Measurements from ENCODE around the gene EPM2AIP1. TPM values are rescaled to one million over a fixed set of nuclear protein-coding genes. Genes with fewer than 3 reads are reported as not detected.
A peak's percentile ranks its signal among the peaks of the same experiment; 100 is the strongest.
"Not testable (repeated sequence)": the region's sequence is repeated elsewhere in the genome, so short reads cannot be mapped to it uniquely, and the experiment has no call there.

The EPM2AIP1 gene
- total RNA-seq (2014; rRNA removed; shearing (Covaris generic)): 11.4 and 14.7 TPM in 2 replicates

DNA sequence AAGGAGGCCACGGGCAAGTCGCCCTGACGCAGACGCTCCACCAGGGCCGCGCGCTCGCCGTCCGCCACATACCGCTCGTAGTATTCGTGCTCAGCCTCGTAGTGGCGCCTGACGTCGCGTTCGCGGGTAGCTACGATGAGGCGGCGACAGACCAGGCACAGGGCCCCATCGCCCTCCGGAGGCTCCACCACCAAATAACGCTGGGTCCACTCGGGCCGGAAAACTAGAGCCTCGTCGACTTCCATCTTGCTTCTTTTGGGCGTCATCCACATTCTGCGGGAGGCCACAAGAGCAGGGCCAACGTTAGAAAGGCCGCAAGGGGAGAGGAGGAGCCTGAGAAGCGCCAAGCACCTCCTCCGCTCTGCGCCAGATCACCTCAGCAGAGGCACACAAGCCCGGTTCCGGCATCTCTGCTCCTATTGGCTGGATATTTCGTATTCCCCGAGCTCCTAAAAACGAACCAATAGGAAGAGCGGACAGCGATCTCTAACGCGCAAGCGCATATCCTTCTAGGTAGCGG is at the start of gene EPM2AIP1:
Gene EPM2AIP1 (minus strand): TSS at position 326 of the 520 bp plus-strand sequence. CDS start 54 bp downstream, at position 272.
- in situ Hi-C loops (cut with HindIII; ENCODE audit: low sequenced_read_pairs): no loop called here
- DNase-seq (ENCODE audit: low spot score): peak; percentile 100

DNA sequence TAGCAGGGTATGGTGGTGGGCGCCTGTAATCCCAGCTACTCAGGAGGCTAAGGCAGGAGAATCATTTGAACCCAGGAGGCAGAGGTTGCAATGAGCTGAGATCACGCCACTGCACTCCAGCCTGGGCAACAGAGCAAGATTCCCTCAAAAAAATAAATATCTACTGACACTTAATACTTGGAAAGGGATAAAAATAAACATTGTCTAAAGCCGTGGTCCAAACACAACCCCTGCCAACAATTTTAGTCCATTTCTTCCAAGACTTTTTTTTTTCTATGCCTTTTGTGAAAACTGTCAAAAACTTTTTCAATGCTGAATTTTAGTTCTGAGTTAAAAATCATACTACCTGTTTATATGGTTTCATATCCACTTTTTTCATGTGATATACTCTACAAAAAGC is 49.8 kb upstream of the EPM2AIP1 start:
- DNase-seq (ENCODE audit: low spot score); in situ Hi-C loops (cut with HindIII; ENCODE audit: low sequenced_read_pairs): not testable (repeated sequence)

DNA sequence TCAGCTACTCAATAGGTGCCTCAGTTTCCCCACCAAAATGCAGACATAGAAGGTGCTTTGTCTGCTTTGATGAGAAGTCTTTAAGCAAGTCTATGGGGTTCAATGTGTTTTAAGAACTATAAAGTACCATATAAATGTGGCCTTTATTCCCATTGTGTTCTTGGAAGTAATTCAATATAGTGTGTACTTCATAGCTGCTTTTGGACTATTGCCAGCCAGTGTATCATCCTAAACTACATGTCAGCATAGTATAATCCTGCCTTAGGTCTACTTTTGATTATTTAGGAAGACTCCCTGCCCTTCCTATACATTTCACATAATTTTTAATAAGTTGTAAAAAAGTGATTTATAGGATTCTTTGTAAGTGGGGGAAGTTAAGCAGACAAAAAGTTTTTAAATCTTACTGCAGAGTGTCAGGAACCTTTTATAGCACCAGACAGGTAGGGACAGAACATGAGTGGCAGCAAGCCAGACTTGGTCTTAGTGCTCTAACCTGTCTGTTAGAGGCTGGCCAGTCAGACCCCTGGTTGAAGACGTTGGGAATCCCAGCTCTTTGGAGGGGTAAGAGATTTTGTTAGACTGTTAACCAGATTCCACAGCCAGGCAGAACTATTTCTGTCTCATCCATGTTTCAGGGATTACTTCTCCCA is 48.7 kb upstream of the EPM2AIP1 start:
- no peak for DNase-seq (ENCODE audit: low spot score)
- in situ Hi-C loops (cut with HindIII; ENCODE audit: low sequenced_read_pairs): no loop called here

DNA sequence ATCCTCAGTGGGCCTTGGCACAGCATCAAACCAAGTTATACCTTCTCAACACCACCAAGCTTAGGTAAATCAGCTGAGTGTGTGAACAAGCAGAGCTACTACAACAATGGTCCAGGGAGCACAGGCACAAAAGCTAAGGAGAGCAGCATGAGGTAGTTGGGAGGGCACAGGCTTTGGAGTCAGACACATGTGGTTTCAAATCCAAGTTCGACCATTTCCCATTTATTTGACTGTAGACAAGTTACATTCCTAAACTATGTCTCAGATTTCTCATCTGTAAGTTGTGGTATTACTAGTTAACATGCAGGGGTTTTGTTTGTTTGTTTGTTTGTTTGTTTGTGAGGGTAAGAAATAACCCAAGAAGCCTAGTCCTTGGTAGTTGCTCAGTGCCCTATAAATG is 47.3 kb upstream of the EPM2AIP1 start:
- no peak for DNase-seq (ENCODE audit: low spot score)
- in situ Hi-C loops (cut with HindIII; ENCODE audit: low sequenced_read_pairs): no loop called here

DNA sequence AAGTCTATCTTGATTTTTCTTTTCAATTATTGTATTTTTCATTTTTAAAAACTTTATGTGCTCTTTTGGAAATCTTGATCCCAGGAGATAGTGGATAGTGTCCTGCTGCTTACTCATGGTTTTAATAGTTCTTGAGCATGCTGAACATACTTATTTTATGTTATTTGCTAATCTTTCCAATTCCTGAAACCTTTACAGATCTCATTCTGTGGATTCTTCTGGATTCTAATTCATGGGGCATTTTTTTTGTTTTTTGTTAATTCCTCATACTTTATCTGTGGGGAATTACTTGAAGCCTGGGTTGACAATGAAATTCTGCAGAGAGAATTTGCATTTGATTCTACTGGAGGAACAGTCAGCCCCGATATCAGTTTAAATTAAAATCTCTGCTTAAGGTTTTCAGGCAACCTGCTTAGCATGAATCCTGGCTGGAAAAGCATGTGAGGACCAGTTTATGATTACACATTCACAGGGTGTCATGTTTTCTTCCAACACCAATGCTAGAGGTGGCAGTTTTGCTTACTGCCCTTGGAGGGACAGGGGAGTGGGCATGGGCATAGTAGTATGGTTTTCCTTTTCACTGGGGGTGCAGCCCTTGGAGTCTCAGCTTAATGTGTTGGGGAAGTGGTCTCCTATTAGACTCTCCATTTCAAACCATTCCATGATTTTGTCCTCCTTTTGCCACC is 46.4 kb upstream of the EPM2AIP1 start:
- in situ Hi-C loops (cut with HindIII; ENCODE audit: low sequenced_read_pairs): no loop called here
- DNase-seq (ENCODE audit: low spot score): no peak

DNA sequence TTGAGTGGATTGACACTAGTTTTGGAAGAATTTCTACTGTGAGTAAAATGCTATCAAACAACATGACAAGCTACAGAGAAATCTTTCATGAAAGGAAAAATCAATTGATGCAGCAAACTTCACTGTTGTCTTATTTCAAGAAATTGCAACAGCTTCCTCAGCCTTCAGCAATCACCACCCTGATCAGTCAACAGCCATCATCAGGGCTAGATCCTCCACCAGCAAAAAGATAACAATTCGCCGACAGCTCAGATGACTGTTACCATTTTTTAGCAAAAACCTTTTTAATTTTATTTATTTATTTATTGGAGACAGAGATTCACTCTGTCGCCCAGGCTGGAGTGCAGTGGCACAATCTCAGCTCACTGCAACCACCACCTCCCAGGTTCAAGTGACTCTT is 44.4 kb upstream of the EPM2AIP1 start:
- in situ Hi-C loops (cut with HindIII; ENCODE audit: low sequenced_read_pairs): no loop called here
- no peak for DNase-seq (ENCODE audit: low spot score)

DNA sequence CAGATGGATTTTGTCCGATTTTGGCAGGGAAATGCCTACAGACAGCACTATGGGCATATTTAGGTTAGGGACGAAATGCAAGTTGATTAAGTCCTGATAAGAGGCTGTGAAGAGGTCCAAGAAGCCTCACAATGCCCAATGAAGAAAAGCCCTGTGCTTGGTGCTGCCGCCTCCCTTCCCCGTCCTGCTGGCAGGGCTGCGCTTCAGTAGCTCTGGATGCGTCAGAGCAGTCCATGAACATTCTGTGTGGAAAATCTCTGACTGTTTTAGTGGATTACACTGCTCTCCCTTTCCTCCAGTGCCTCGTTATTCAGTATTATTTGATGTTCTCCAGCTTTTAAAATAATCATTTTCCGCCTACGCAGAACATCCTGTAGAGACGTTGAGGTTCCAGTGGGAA is 40.0 kb upstream of the EPM2AIP1 start:
- in situ Hi-C loops (cut with HindIII; ENCODE audit: low sequenced_read_pairs): no loop called here

DNA sequence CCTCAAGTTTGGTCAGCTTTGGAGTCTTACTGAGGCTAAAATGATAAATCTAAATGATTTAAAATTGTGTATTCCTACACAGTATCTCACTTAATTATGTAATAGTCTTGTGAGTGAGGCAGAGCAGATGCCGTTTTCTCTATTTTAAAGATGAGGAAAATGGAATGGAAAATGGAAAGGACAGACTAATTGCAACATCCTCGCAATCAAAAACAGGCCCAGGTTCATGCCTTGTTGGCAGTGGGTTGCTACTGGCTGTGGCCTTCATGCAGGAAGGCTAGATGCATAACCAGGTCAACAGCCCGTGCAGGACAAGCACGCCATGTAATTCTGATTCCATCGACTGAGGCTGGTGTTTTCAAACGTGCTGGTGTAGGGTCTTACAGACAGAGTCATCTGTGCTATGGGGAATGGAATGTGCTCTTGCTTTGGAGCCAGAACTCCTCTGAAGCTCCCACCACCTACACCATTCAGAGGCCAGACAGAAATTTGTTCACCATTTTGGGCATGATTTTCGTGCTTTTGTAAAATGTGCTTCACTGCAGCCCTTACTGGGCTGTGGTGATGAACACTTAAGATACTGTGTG is 38.3 kb upstream of the EPM2AIP1 start:
- in situ Hi-C loops (cut with HindIII; ENCODE audit: low sequenced_read_pairs): no loop called here
- no peak for DNase-seq (ENCODE audit: low spot score)

More for the DNA sequence above, 40.0 kb upstream of the EPM2AIP1 start:
- DNase-seq (ENCODE audit: low spot score): peak; percentile 68

DNA sequence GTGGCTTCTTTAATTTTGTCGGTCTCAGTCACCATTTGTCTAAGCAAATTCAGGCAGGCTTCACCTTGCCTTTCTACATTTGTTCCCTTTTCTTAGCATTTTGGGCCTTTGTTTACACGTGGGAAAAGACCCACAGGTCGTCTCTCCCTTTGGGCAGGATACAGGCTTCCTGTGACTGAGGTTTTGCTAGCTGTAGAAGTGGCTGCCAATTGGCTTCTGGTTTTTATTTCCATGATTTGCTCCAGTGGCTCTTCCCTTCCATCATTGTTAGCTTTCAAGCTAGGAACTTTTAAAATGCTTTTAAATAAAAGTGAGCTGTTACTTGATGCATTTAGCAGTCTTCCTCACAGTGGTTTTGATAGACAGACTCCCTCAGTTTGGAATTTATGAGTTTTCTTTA is 37.7 kb upstream of the EPM2AIP1 start:
- in situ Hi-C loops (cut with HindIII; ENCODE audit: low sequenced_read_pairs): no loop called here
- DNase-seq (ENCODE audit: low spot score): no peak

DNA sequence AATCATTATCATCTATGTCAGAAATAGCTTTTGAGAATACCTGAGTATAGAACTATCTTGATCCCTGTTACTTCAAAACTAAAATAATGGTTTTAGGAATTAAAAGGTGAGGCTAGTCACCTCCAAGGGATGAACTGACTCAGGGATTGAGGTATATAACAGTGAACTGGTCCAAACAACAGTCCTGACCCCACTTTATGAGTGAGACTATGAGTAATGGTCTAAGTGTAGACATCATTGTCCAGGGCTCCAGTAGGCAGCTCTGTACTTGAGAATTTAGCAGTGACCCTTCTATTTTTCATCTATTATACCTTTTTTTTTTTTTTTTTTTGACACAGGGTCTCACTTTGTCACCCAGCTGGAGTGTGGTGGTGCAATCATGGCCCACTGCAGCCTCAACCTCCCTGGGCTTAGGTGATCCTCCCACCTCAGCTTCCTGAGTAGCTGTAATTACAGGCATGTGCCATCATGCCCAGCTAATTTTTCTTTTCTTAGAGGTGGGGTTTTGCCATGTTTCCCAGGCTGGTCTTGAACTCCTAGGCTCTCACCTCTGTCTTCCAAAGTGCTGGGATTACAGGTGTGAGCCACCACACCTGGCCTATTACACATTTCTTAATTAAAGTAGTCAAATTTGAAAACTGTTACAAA is 36.7 kb upstream of the EPM2AIP1 start:
- in situ Hi-C loops (cut with HindIII; ENCODE audit: low sequenced_read_pairs): no loop called here
- no peak for DNase-seq (ENCODE audit: low spot score)

DNA sequence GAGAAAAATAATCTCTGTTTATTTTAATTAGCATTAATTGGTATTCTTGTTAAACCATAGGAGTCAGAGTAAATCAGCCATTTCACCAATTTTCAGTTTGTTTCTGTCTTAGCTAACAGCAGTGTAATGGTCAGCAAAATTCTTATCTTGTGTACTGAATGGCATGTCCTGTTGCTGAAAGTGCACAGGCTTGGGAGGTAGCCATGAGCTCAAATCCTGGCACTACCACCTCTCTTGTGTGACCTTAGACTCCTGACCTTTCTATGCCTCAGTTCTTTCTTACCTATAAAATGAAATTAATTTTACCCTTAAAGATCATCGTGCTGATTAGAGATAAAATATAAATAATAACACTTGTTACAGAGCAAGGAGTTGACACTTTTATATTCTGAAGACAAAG is 36.2 kb upstream of the EPM2AIP1 start:
- no peak for DNase-seq (ENCODE audit: low spot score)
- in situ Hi-C loops (cut with HindIII; ENCODE audit: low sequenced_read_pairs): no loop called here

DNA sequence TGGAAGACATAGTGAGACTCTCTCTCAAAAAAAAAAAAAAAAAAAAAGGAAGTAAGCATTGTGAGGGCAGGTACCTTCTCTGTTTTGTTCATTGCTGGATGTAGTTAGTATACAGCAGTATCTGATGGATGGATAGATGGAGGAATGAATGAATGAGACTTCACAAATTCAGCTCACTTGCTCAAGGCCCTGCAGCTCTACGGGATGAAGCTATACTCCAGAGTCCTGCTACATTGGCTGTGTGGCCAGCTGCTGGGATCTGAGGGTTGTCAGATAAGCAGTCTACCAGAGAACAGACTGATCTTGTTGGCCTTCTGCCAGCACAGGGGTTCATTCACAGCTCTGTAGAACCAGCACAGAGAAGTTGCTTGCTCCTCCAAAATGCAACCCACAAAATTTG is 35.4 kb upstream of the EPM2AIP1 start:
- no peak for DNase-seq (ENCODE audit: low spot score)
- in situ Hi-C loops (cut with HindIII; ENCODE audit: low sequenced_read_pairs): no loop called here

DNA sequence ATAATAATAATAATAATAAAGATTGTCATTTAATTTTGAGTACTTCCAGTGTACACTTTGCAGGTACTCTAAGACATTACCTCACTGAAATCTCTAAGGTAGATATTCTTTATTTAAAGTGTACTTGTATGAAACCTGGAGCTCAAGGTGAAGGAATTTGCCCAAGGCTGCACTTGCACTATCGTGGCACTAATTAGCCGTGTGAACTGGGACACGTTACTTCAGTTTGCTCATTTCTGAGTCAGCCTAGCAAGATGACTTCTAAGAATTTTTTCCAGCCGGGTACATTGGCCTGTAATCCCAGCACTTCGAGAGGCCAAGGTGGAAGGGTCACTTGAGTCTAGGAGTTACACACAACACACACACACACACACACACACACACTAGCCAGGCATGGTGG is 33.9 kb upstream of the EPM2AIP1 start:
- in situ Hi-C loops (cut with HindIII; ENCODE audit: low sequenced_read_pairs): no loop called here
- DNase-seq (ENCODE audit: low spot score): no peak

DNA sequence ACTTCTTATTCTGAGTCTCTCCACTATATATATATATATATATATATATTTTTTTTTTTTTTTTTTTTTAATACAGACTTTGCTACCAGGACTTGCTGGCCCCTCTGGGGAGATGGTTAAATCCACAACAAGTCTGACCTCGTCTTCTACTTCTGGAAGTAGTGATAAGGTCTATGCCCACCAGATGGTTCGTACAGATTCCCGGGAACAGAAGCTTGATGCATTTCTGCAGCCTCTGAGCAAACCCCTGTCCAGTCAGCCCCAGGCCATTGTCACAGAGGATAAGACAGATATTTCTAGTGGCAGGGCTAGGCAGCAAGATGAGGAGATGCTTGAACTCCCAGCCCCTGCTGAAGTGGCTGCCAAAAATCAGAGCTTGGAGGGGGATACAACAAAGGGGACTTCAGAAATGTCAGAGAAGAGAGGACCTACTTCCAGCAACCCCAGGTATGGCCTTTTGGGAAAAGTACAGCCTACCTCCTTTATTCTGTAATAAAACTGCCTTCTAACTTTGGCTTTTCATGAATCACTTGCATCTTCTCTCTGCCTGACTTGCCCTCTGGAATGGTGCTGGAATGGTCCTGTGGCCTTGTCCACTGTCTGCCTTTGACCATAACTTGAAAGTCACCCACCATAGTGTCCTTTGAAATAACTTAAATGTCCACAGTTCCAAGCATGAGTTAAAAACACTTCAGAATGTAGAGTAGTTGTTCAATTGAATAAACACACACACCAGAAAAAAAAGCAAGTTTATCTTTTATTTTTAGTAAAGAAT is 32.8 kb upstream of the EPM2AIP1 start:
- in situ Hi-C loops (cut with HindIII; ENCODE audit: low sequenced_read_pairs): no loop called here

DNA sequence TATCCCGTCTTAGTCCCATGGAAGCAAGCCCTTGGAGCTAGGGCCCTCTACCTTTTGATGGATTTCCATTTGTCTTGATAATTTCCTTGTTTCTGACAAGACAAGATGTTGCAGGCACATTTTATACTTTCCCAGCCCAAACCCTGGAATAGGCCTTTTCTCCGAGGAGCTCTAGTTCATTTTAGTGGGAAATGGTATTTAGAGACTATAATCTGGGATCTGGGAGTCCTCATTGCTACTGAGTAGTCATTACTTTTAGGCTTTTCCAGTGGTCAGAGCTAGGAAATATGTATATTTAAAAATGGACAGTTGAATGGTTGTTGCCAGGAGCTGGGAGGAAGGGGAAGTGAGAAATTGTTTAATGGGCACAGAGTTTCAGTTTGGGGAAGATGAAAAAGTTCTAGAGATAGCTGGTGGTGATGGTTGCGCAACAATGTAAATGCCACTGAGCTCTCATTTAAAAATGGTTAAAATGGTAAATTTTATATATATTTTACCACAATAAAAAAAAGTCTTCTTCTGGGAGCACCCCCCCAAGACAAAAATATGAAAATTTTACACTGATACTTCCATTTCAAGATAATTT is 32.0 kb upstream of the EPM2AIP1 start:
- no peak for DNase-seq (ENCODE audit: low spot score)
- in situ Hi-C loops (cut with HindIII; ENCODE audit: low sequenced_read_pairs): no loop called here

More for the DNA sequence above, 32.8 kb upstream of the EPM2AIP1 start:
- no peak for DNase-seq (ENCODE audit: low spot score)

DNA sequence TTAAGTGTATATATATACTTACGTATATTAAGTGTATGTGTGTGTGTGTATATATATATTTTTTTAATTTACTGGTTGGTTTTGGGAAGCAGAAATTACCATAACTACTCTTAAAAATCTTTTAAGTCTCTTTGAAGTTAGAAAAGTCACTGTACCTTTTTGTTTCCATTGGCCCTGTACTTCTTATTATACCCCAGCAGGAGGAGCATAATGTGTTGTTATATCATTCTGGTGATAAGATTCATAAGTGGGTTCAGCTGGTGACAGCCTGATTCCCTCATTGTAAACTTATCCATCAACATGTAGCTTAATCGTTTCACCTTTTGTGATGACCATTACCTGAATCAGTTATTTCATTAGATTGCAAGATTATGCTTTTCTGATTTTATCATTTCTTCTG is 31.2 kb upstream of the EPM2AIP1 start:
- no peak for DNase-seq (ENCODE audit: low spot score)
- in situ Hi-C loops (cut with HindIII; ENCODE audit: low sequenced_read_pairs): no loop called here

DNA sequence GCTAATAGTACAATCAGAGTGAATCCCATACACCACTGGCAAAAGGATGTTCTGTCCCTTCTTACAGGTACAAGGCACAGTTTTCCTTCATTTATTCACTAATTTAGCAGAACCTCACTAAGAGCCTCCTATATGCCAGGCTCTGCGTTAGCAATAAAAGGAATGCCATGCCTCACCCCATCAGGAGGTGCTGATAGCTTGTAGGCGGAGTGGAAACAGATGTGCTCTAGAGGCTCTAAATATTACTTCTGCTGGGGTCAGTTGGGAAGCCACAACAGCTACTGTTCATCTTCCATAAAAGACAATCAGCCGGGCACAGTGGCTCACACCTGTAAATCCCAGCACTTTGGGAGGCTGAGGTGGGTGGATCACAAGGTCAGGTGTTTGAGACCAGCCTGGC is 24.8 kb upstream of the EPM2AIP1 start:
- no peak for DNase-seq (ENCODE audit: low spot score)
- in situ Hi-C loops (cut with HindIII; ENCODE audit: low sequenced_read_pairs): no loop called here

DNA sequence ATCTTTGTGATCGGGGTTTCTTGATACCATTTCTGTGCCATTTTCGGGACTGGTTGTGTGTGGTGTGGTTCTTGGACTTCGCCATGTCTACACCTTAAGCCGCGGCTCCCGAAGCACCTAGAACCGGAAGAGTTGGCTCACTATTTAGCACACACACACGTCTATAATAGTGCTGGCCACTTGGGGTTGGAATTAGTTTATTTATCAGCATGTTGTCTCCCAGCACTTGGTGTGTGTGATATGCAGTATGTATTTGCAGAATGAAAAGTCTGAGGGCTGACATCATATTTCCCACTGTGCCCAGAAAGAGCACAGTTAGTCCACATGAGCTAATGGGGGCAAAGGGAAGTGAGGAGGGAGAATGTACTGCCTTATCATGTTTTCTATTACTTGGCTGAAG is 24.0 kb upstream of the EPM2AIP1 start:
- in situ Hi-C loops (cut with HindIII; ENCODE audit: low sequenced_read_pairs): no loop called here

DNA sequence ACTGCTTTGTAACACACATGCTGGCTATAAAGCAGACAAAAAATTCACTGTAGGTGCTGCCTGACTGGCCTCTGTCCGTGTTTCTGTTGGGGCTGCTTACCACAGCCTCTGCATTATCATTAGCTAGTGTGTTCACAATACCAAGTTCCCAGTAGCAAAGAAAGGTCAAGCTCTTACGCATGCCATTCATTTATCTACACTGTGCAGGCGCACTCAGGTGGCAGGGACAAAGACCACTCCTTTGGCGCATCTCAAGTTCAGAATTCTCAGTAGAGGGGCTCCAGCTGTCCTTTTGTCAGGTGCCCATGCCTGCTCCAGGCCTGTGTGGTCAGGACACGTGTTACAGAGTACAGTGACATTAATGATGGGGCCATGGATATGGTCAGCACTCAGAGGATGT is 22.7 kb upstream of the EPM2AIP1 start:
- DNase-seq (ENCODE audit: low spot score): no peak
- in situ Hi-C loops (cut with HindIII; ENCODE audit: low sequenced_read_pairs): no loop called here

More for the DNA sequence above, 24.0 kb upstream of the EPM2AIP1 start:
- DNase-seq (ENCODE audit: low spot score): no peak
